K562 (cell line): ENCODE measurements around the gene ACY1. TPM values are rescaled to one million over a fixed set of nuclear protein-coding genes. Genes with fewer than 3 reads are reported as not detected.

Experiments used
- ATAC-seq: fragments of 200-7000 bp; cut with Tn5 transposase; 3 replicates; pipeline ENCODE4 v1.9.1; 2020; ENCODE audit warnings: moderate library complexity
- BruUV-seq: library from RNA; stranded (reverse); fragments of 400-500 nt; replicated peaks from 2 replicates; lab custom pipeline; 2021; lab: Mats Ljungman, UMichigan
- CTCF ChIA-PET: fragments of 300-600 bp; formaldehyde crosslinking; extraction: SDS; loops from one replicate; lab custom pipeline; 2021; ENCODE audit warnings: low intra/inter-chr PET ratio; lab: Yijun Ruan, JAX
- POLR2A ChIA-PET: fragments of 300-600, 350-650 bp; sonication (Branson Sonifier 250); formaldehyde crosslinking; extraction: SDS; loops from one replicate; lab custom pipeline; 2021; ENCODE audit warnings: antibody characterized with exemption, inconsistent platforms; lab: Yijun Ruan, JAX
- DNase-seq, 4 experiments: peaks; one replicate each; pipeline versions ENCODE4 v3.0.0 to v3.0.0-alpha.2; 2011 to 2018; ENCODE audit warnings: low spot score in 3 of 4, mixed read lengths in 3 of 4; ENCODE audit errors: extremely low read depth in 1 of 4
- FAIRE-seq: peaks from 2 replicates; lab custom pipeline; 2011; peaks lifted over from hg19 to GRCh38; lab: Jason Lieb, UNC
- H2AFZ ChIP-seq: 2 replicates; pipeline ENCODE4 v1.6.0; 2011; ENCODE audit warnings: low read depth, low read length, control low read depth, inconsistent platforms
- H3K27ac ChIP-seq: fragments of 200-600 bp; 3 replicates; pipeline ENCODE4 v1.8.0; 2011; ENCODE audit warnings: low read depth, mild to moderate bottlenecking, control low read depth, inconsistent platforms, low read length, moderate library complexity, mixed read lengths; ENCODE audit errors: extremely low read depth
- H3K27me3 ChIP-seq, 2 experiments: fragments of 300-600 bp in 1 of 2; 2 replicates in 1 of 2; 3 replicates in 1 of 2; pipeline versions ENCODE4 v1.6.0 to v1.8.0; 2011; ENCODE audit warnings: inconsistent platforms in 2 of 2, low read length in 2 of 2, mild to moderate bottlenecking in 1 of 2, mixed read lengths in 1 of 2, moderate library complexity in 1 of 2; ENCODE audit not compliant: control insufficient read depth in 2 of 2, insufficient read depth in 2 of 2
- H3K36me3 ChIP-seq: fragments of 300-600 bp; 3 replicates; pipeline ENCODE4 v1.8.0; 2011; ENCODE audit warnings: mild to moderate bottlenecking, low read length, inconsistent platforms; ENCODE audit not compliant: control insufficient read depth, insufficient read depth
- H3K4me1 ChIP-seq, 2 experiments: fragments of 200-600 bp in 1 of 2; replicated peaks in 1 of 2; 2 replicates in 1 of 2; 3 replicates in 1 of 2; pipeline versions ENCODE4 v1.5.1 to v1.8.0; 2011; ENCODE audit warnings: inconsistent platforms in 2 of 2, low read length in 2 of 2, mild to moderate bottlenecking in 1 of 2, mixed read lengths in 1 of 2, moderate library complexity in 1 of 2; ENCODE audit not compliant: control insufficient read depth in 2 of 2, insufficient read depth in 2 of 2
- H3K4me2 ChIP-seq: 2 replicates; pipeline ENCODE4 v1.6.1; 2011; ENCODE audit warnings: low read length, control low read depth, inconsistent platforms, mixed read lengths; ENCODE audit not compliant: insufficient read depth
- H3K4me3 ChIP-seq: fragments of 200-600 bp; sonication (generic), shearing (Covaris generic); 2 replicates; pipeline ENCODE4 v1.5.1; 2016; ENCODE audit warnings: control low read depth, inconsistent platforms
- H3K79me2 ChIP-seq: fragments of 200-600 bp; 3 replicates; pipeline ENCODE4 v1.8.0; 2011; ENCODE audit warnings: low read length, inconsistent platforms; ENCODE audit not compliant: control insufficient read depth, insufficient read depth
- H3K9ac ChIP-seq, 2 experiments: 2 replicates each; pipeline versions ENCODE4 v1.6.0 to v1.6.1; 2011; ENCODE audit warnings: low read depth in 2 of 2, low read length in 2 of 2, control low read depth in 1 of 2, inconsistent platforms in 1 of 2, mild to moderate bottlenecking in 1 of 2, mixed read lengths in 1 of 2; ENCODE audit not compliant: insufficient read depth in 1 of 2
- H3K9me1 ChIP-seq: one replicate; pipeline ENCODE4 v1.6.0; 2011; ENCODE audit warnings: inconsistent platforms, mild to moderate bottlenecking, low read length, moderate library complexity; ENCODE audit not compliant: control insufficient read depth, insufficient read depth
- H3K9me3 ChIP-seq: replicated peaks from 2 replicates; pipeline ENCODE4 v1.5.1; 2011; ENCODE audit warnings: low read depth, low read length, inconsistent platforms; ENCODE audit not compliant: control insufficient read depth, insufficient read depth
- H4K20me1 ChIP-seq: replicated peaks from 2 replicates; pipeline ENCODE4 v1.6.1; 2011; ENCODE audit warnings: low read length, inconsistent platforms, mixed read lengths; ENCODE audit not compliant: control insufficient read depth, insufficient read depth
- CREM ChIP-seq: IDR thresholded peaks from 2 replicates; pipeline ENCODE4 v1.6.1; 2014; ENCODE audit warnings: antibody characterized with exemption, low read depth
- DDX20 ChIP-seq: fragments of 450-650 bp; IDR thresholded peaks from 2 replicates; pipeline ENCODE4 v1.6.1; 2016; ENCODE audit warnings: missing genetic modification characterization, low read depth, mild to moderate bottlenecking, missing compliant biosample characterization, moderate library complexity
- DMBX1 ChIP-seq: fragments of 250-450 bp; sonication (Bioruptor Pico); IDR thresholded peaks from 2 replicates; pipeline ENCODE4 v1.8.0; 2022; ENCODE audit warnings: inconsistent platforms, mild to moderate bottlenecking, moderate library complexity, borderline replicate concordance
- GTF3C2 ChIP-seq: IDR thresholded peaks from 3 replicates; pipeline ENCODE4 v1.6.1; 2011; ENCODE audit warnings: borderline replicate concordance, mild to moderate bottlenecking, moderate library complexity; ENCODE audit not compliant: insufficient read length; ENCODE audit errors: extremely low read depth
- KDM5B ChIP-seq: fragments of 200-600 bp; sonication (generic); IDR thresholded peaks from 2 replicates; pipeline ENCODE4 v1.6.1; 2012; ENCODE audit warnings: low read depth, mild to moderate bottlenecking, moderate library complexity, low read length, control low read depth, inconsistent platforms; ENCODE audit not compliant: insufficient replicate concordance
- NR2C1 ChIP-seq, 2 experiments: fragments of 450-650 bp; IDR thresholded peaks; 2 replicates each; pipeline ENCODE4 v1.6.1; 2017; ENCODE audit warnings: mild to moderate bottlenecking in 2 of 2, antibody characterized with exemption in 1 of 2, inconsistent platforms in 1 of 2, missing compliant biosample characterization in 1 of 2, missing genetic modification characterization in 1 of 2
- PCBP1 ChIP-seq: fragments of 200-400 bp; formaldehyde crosslinking; IDR thresholded peaks from 2 replicates; pipeline ENCODE4 v1.6.1; 2018; ENCODE audit warnings: mild to moderate bottlenecking, low read depth, low read length; ENCODE audit not compliant: poor library complexity, severe bottlenecking
- ZKSCAN1 ChIP-seq: fragments of 150-350 bp; IDR thresholded peaks from 2 replicates; pipeline ENCODE4 v1.6.1; 2016; ENCODE audit warnings: low read depth, low read length
- ZNF232 ChIP-seq: sonication (generic); formaldehyde crosslinking; IDR thresholded peaks from 2 replicates; pipeline ENCODE4 v1.8.0; 2022; ENCODE audit warnings: mild to moderate bottlenecking, missing genetic modification reagents
- ZNF766 ChIP-seq: fragments of 200-800 bp; sonication (Bioruptor generic); conservative IDR thresholded peaks from 2 replicates; pipeline ENCODE4 v1.6.1; 2016; ENCODE audit warnings: missing genetic modification characterization, missing compliant biosample characterization
- WGBS: fragments of 100-300 bp; shearing (Covaris generic); methylation state at CpG from one replicate; pipeline ENCODE4 v1.1.6; 2016; ENCODE audit warnings: low coverage, mixed read lengths; ENCODE audit not compliant: insufficient coverage; ENCODE audit errors: missing lambda C conversion rate; 5-methylcytosine and 5-hydroxymethylcytosine counted together
- in situ Hi-C: fragments of 300-500 bp; cut with MboI; formaldehyde crosslinking; loops from 4 replicates; pipeline ENCODE4 v1.15.0; 2018; ENCODE audit warnings: inconsistent platforms, mixed read lengths
- intact Hi-C: fragments of 100-400 bp; cut with micrococcal nuclease; formaldehyde crosslinking; loops from 2 replicates; pipeline ENCODE4 v1.14.2; 2022
- polyA plus RNA-seq, 8 experiments: library from polyadenylated mRNA; depleted of rRNA in 4 of 8; stranded (reverse) in 5 of 8; unstranded in 3 of 8; fragments of >200 nt; fragmentation: Nextera tagmentation in 2 of 8; fragmentation: Illumina TruSeq in 1 of 8; extraction: Ambion mirVana in 2 of 8; extraction: Trizol in 1 of 8; gene quantifications; 2 replicates each; pipeline versions ENCODE4 v1.2.1 to v1.2.3, GENCODE V29; 2011 to 2014; ENCODE audit warnings: inconsistent platforms in 1 of 8, missing spikeins in 1 of 8
- total RNA-seq, 7 experiments: library from RNA; depleted of rRNA in 6 of 7; stranded (reverse); fragments of >200 nt in 6 of 7; fragmentation: Illumina TruSeq in 2 of 7; extraction: Trizol in 2 of 7; gene quantifications; 2 replicates each; pipeline versions ENCODE4 v1.2.1 to v1.2.3, GENCODE V29; 2011 to 2021; ENCODE audit warnings: low replicate concordance in 1 of 7

The ACY1 gene
- total and polyA plus RNA-seq, 9 of the 15 experiments (the other 6 are each of a cell fraction or from before 2014, with no cell fraction given) = 70.7 to 195 (median 123) TPM

GRCh38 chr3:51958603-51959521, 24.5 kb upstream of the ACY1 start:
- Histone ChIP-seq H4K20me1 (0 out of 2 replicates have a peak, but pooled peaks cover 6% of the 10 kb centered on the region), H3K4me2 (no peak overlapping the region), H3K9ac (no peak overlapping the region), H2AFZ (no peak overlapping the region), H3K4me1 (peaks cover 0 to 16% of the 10 kb centered on the region in 2 experiments; a peak in 2 of 5 replicates), H3K9me3 (no peaks in the 10 kb centered on the region), H3K27me3 (peaks cover 0 to 18% of the 10 kb centered on the region in 2 experiments; a peak in 2 of 5 replicates), H3K9me1 (no peaks in the 10 kb centered on the region), H3K4me3 (no peak overlapping the region), H3K79me2 (no peaks in the 10 kb centered on the region), H3K27ac (no peak overlapping the region), H3K36me3 (no peaks in the 10 kb centered on the region)
- DNase-seq = no peak
- CTCF ChIA-PET = no interaction called here
- ATAC-seq = no peak
- POLR2A ChIA-PET = interaction anchor here (0.6 to 0.9 kb wide), 2 partner anchors 17 to 141 kb away, joined by 3 to 4 read pairs; partner anchors contain the start of gene RRP9
- 29% methylated on average over 2 of the region's 20 CpGs for WGBS
- intact Hi-C loops (no loop called here), in situ Hi-C loops (no loop called here)
- no TSS peak for BruUV-seq
- TF ChIP-seq NR2C1 (IDR thresholded peaks at IDR 0.05) = no peak
- TF ChIP-seq NR2C1 (tag; IDR thresholded peaks at IDR 0.05) = peak; percentile 24; the same call in 1 of the 2 replicates
- TF ChIP-seq PCBP1 = no peak
- no peak for FAIRE-seq

GRCh38 chr3:51959651-51960050, 23.7 kb upstream of the ACY1 start:
- POLR2A ChIA-PET = no interaction called here
- no peak for FAIRE-seq
- TF ChIP-seq ZKSCAN1 (no peak), GTF3C2 (no peak), ZNF766 (no peak), DDX20 (tag) (no peak), ZNF232 (CRISPR knock-in tag) (no peak), CREM (no peak), KDM5B (no peak), DMBX1 (CRISPR knock-in tag) (no peak)

More at GRCh38 chr3:51959651-51960050, 23.7 kb upstream of the ACY1 start:
- Histone ChIP-seq H3K9me1 (no peaks in the 10 kb centered on the region), H3K4me3 (no peak overlapping the region), H3K36me3 (no peaks in the 10 kb centered on the region), H3K4me1 (peaks cover 0 to 23% of the 10 kb centered on the region in 2 experiments; a peak in 2 of 5 replicates), H3K9ac (no peak overlapping the region), H3K27ac (no peak overlapping the region), H3K4me2 (no peak overlapping the region), H4K20me1 (0 out of 2 replicates have a peak, but pooled peaks cover 6% of the 10 kb centered on the region), H3K79me2 (no peaks in the 10 kb centered on the region), H3K27me3 (peaks cover 0 to 17% of the 10 kb centered on the region in 2 experiments; a peak in 2 of 5 replicates), H3K9me3 (no peaks in the 10 kb centered on the region), H2AFZ (no peak overlapping the region)
- intact Hi-C loops (no loop called here), in situ Hi-C loops (no loop called here)
- no peak for ATAC-seq
- no peak for DNase-seq
- BruUV-seq = no TSS peak
- 52% methylated on average over 3 of the region's 7 CpGs for WGBS
- CTCF ChIA-PET = no interaction called here
